Fibroblast of skin of right quadriceps (primary cell): ENCODE data around the gene KCTD13.
"Not testable (repeated sequence)": the region's sequence is repeated elsewhere in the genome, so short reads cannot be mapped to it uniquely, and the experiment has no call there.

Experiments used
- DNase-seq: peaks from one replicate; pipeline ENCODE4 v3.0.0-alpha.2; 2013

KCTD13 gene

DNA sequence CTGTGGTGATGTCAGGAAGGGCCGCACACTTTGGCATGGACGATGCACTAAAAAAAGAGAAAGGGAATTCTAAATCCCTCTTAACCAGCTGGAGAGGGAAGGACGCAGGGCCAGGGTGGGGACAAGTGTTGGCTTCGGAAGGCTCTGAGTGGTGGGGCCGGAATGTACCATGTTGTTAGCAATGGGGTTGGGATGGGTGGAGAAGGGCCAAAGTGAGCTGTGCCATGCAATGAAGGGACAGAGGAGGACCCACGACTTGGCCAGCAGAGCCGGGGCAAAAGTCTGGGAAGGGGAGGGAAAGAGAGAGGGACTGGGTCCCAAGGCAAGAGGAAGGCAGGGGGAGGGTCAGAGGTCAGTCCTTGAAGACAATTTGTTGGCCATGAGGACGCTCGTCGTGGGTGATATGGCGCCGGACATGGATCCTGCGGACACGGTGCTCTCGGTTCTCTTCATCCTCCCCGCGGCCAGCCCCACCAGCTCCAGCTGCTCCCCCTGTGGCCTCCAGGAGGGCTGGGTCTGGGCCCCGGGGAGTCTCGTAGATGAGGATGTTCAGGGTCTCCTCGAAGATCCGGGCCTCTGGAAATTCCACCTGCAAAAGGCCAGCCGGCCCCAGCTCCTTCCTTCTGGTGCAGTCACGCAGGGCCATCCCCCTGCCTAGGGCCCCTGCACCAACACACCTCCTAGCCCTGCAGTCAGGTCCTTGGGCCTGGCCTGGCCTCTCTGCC is 19.3 kb downstream of the KCTD13 start:
- DNase-seq = no peak

DNA sequence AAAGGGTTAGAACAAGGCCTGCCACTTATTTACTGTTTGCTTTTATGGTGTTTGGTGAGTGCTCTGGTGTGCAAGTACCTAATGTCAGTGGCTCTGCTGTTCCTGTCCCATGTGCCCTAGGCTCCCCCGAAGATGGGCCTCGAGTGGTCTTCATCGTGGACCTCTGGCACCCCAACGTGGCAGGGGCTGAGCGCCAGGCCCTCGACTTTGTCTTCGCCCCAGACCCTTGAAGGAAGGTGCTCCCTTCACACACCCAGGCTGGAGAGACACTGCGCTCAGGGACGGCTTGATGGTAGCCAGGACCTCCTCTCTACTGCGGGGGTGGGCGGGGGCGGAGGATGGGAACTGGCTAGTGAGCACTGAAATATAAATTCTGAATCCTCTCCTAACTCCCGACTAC is 20.4 kb downstream of the KCTD13 start:
- DNase-seq = no peak

DNA sequence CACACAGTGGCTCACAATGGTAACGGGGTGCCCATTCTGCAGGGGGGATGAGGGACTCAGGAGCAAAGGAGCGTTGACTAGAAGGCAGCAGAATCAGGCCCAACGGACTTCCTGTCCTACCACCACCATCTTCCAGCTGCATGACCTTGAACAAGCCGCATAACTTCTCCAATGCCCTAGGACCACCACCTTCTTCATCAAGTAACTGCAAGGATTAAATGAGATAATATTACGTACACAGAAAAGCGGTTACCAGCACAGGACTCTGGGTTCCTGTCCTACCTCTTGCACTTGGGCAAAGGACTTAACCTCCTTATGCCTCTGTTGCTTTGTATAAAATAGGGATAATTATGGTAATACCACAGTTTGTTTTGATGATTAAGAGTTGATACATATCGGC is 21.1 kb downstream of the KCTD13 start:
- no peak for DNase-seq

DNA sequence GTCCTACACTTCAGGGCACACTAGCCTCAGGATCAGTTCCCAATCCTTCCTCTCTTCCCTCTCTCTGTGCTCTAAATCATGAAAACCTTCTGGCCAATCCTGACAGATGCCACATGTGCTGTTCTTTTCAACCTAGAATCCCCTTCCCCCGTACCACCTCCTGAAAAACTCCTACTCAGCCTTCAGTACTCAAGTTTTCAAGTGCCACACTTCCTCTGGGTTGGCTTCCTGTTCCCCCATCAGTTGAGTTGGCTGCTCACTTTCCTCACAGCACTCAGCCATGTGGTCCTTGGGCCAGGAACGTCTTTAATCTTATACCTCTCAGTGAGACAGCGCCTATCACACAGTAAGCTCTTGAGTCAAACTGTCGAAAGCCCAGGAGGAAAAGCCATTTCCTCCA is 22.4 kb downstream of the KCTD13 start:
- no peak for DNase-seq

DNA sequence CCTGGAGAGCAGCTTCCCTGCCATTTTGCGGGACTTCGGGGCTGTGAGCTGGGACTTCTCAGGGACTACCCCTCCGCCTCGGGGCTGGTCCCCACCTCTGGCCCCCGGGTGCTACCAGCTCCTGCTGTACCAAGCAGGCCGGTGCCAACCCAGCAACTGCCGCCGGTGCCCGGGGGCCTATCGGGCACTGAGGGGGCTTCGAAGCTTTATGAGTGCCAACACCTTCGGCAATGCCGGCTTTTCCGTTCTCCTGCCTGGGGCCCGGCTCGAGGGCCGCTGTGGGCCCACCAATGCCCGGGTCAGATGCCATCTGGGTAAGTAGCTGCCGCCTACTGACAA is 24.4 kb downstream of the KCTD13 start:
- DNase-seq = no peak

DNA sequence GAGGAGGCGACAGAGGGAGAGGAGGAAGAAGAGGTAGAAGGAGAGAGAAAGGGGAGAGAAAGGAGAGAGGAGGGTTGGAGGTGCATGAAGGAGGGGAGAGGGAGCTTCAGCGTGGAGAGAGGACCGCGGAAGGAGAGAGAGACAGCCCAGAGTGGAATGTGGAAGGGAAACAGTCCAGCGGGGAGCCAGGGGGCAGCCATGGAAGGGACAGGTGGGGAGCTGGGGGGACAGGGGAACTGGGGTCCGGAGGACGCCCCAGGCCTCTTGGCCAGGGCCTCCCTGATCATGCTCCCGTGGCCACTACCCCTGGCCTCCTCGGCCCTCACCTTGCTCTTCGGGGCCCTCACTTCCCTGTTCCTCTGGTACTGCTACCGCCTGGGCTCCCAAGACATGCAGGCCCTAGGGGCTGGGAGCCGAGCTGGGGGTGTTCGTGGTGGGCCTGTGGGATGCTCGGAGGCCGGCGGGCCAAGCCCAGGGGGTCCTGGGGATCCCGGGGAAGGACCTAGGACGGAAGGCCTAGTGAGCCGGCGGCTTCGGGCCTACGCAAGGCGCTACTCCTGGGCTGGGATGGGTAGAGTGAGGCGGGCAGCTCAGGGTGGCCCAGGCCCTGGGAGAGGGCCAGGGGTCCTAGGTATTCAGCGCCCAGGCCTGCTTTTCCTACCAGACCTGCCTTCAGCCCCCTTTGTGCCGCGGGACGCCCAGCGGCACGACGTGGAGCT is 25.0 kb downstream of the KCTD13 start:
- DNase-seq = no peak

DNA sequence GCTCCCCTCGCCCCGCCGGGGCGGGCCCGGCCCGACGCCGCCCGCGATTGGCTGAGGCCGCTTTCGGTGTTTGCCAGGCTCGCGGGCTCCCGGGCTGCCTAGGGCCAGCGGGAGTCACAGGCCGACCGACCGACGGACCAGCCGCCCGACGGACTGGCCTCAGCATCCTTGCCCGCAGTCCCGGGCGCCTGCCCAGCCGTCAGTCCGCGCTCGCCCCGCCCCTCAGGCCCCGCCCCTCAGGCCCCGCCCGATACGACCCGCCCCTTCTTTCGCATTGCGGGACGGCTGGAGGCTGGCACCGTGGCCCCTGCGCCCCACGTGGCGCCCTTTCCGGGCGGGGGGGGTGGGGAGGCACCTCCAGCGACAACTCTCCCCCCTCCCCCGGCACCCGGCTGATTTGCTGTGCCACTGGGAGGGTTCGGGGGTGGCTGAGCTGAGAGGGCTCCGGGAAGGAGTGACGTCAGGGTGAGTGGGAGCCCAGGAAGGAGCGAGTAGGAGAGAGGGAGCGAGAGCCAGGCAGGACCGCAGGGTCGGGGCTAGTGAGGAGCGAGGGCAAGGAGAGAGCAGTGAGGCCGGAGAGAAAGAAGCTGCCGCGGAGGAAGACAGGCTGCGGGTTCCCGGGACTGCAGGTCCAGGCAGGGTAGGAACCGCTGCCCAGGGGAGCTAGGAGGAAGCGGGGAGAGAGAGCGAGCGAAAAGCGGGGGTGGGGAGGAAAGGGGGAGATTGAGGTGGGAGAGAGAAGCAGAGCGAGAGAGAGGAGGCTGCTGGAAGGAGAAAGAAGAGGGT is 25.7 kb downstream of the KCTD13 start, which contains the start of gene ASPHD1:
Gene ASPHD1 (plus strand): TSS at position 387 of the 786 bp plus-strand sequence. CDS start 484 bp downstream, outside the sequence.
- DNase-seq = peak; percentile 78

DNA sequence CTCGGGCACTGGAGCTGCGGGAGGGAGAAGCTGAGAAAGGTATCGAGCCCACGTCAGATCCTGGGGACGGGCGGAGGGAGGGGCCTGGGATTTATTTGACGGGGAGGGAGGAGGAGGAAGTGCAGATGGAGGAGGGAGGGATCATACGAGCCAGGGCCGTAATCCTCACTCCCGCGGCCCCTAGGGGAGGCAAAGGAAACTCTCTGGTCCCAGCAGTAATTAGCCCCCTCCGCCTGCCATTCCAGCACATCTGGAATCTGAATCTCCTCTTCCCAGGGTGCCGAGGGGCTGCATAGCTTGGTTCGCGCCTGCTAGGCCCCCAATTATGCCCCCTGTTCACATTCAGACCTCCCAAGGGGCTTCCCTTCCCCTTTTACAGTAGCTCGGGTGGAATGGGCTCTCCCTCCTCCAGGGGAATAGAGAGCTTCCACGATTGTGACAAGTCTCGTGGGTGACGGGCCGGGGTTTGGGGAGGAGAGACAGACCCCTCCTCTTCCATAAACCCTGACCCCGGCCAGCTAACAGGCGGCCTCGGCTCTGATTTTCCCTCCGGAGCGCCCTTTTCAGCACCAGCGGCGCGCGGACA is 26.4 kb downstream of the KCTD13 start, which contains the start of gene SEZ6L2:
Gene SEZ6L2 (minus strand): TSS at position 35 of the 586 bp plus-strand sequence. CDS start 531 bp downstream, outside the sequence.
- DNase-seq = peak; percentile 85

DNA sequence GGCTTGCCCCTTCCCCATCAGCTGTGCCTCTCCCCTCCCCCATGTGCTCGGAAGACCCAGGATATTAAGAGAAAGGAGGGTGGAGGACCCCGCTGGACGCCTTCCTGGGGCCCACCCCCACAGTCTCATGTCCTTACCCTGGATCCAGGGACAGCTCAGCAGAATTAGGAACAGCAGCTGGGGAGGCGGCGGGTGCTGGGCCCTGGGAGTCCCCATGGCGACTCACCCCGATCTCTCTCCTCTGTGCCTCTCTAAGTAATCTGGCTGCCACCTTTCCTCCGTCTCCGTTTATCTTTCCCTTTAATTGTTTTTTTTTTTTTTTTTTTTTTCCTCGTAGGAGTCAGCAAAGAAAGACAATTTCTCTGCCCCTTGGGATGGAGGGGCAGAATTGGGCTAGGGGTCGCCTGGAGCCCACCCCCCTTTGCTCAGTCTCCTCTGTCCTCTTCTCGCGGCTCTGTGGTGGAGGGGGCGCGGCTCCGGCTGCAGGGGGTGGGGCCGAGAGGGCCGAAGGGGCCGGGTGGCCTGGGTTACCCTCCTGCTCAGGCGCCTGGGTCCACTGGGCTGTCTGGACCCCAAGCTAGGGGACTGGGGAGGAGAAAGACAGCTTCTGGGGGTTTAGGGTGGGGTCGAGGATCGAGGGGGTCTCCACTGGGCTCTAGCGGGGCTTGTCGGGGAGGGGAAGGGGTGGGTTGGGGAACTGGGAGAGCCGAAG is 27.1 kb downstream of the KCTD13 start:
- DNase-seq = peak; percentile 10

DNA sequence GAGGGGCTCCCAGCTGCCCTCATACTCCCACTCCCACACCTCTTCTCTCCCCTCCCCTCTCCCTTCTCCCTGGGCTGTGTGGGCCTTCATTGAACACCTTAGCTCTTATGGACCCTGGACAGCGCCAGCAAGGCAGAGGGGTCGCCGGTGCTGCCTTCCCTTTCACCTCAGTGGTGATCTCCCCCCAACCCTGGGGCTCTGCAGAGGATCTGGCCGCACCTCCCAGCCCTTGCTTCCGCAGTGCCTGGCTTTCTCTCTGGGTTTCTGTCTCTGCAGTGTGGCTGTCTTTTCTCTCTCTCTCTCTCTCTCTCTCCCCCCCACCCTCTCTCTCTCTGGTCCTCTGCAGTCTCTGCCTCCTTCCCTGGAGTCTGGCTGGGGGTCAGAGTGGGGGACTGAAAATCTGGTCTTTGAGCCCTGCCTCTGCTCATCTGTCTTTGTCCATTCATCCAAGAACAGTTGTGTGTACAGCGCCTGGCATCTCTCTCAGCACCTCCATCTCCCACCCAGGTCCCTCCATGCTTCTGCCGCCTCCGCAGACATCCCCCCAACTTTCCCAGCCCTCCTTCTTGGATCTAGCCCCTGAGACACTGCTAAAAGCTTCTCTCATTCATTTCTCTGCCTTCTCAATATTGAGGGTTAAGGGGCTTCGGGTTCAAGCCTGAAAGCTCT is 27.8 kb downstream of the KCTD13 start:
- no peak for DNase-seq

DNA sequence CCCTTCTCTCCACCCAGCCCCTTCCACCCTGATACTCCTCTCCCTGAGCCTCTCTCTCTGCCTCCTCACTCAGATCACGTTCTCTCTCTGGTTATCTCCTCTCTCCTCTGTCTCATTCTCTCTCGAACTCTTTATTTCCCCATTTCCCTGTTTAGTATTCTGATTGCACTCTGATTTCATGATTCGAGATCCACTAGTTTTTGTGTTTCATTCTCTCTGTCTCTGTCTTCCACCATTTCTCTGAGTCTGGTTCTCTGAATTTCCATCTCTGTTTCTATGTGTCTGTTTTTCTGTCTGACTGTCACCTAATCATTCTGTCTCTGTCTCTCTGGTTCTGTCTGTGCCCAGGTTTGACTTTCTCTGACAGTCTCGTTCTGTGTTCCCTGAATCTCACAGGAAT is 28.7 kb downstream of the KCTD13 start:
- DNase-seq = no peak

DNA sequence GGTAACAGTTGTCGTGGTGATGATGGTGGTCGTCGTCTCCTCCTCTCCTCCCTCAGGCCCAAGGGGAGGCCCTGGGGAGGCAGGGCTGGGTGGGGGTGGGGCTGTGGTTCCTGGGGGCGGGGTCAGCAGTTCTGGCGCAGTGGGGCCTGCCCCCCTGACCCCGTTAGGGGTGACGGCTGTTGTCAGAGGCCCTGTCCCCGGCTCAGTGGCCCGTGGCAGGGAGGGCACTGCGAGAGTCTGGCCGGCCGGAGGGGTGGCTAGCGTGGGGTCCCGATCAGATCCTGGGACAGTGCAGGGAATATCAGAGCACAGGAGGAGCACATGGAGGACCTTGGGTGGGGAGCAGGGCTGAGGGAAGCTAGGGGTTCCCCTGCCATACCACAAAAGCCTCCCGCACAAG is 29.2 kb downstream of the KCTD13 start:
- DNase-seq = no peak

DNA sequence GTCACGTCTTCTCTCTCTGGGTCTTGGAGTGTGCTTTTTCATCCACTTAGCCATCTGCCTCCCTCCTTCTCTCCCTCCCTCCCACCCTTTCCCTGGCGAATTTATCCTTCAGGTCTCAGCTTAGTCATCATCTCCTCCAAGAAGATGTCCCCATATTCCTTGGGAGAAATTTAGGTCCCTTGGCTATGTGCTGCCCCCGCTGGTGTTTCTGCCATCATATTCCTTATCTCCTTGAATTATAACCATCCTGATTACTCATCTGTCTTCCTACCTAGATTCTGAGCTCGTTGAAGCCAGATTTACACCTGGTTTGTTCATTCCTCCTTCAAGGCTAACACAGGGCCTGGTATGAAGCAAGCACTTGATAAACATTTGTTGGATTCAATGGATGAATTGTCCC is 31.7 kb downstream of the KCTD13 start:
- no peak for DNase-seq

DNA sequence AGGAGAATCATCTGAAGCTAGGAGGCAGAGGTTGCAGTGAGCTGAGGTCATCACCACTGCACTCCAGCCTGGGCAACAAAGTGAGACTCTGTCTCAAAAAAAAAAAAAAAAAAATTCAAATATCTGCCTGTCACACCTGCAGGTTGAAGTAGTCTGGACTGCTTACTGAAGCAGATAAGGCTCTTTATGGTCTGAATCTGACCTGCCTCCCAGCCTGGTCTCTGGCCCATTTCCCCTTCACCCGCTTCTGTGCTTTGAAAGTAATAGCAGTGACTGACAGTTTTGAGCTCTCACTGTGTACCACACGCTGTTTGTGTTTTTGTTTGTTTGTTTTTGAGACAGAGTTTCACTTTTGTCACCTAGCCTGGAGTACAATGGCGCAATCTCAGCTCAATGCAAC is 32.5 kb downstream of the KCTD13 start:
- no peak for DNase-seq

DNA sequence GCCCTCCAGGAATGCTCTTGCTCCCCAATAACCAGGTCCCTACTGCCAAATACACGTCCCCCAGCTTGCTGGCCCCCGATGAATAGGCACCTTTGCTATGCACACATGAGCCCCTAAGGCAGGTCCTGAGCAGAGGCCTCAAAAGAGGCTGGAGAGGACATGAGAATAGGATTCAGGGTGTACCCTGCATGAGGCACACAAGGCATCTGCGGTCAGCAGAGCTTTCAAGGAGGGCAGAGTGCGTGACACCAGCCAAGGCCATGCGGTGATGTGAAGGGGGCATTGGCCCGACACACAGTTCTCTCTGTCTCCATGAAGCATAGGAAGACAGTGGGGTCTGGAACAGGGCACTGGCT is 33.6 kb downstream of the KCTD13 start:
- DNase-seq = no peak

DNA sequence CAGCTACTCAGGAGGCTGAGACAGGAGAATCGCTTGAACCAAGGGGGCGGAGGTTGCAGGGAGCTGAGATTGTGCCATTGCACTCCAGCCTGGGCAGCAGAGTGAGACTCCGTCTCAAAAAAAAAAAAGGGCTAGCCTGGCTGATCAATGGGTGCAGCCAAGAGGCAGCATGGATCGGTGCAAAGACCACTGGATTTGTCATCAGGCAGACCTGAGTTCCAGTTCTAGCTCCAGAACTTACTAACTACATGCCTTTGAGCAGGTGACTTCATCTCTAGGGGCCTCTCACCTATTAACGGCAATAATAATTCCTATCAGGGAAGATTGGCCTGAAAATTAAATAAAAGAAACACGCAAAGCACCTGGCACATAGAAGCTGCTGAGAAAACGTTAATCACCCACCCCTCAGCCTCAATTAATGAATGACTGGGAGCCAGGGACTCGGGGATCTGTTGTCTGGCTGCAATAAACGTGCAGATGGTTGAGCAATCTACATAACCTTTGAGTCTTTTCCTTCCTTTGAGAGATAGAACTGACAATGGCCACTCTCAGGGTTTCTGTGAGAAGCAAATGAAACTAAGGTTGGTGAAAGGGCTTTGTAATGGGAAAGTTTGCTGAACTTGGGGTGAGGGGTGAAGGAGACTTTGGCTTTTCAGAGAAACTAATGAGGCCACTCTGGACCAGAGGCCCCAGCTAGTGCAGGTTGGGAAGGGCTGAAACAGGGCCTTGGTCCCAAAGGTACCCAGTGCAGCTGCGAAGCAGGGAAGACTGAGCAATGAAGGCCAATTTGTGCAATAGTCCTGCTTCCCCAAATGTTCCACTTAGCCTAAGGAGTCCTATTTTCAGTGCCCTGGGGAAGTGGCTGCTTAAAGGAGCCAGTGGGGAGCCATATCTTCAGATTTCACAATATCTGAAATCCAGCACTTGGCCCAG is 34.2 kb downstream of the KCTD13 start:
- DNase-seq = no peak

DNA sequence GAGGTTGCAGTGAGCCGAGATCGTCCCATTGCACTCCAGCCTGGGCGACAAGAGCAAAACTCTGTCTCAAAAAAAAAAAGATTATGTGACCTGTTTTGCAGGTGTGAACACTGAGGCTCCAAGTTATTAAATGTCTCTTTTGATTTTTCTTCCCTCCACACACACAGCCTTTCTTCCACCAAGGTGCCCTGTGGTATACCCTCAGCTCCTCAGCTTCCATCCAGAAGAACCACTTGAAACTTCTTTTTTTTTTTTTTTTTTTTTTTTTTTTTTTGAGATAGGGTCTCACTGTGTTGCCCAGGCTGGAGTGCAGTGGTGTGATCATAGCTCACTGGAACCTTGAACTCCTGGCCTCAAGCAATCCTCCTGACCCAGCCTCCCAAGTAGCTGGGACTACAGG is 36.7 kb downstream of the KCTD13 start:
- DNase-seq = not testable (repeated sequence)

DNA sequence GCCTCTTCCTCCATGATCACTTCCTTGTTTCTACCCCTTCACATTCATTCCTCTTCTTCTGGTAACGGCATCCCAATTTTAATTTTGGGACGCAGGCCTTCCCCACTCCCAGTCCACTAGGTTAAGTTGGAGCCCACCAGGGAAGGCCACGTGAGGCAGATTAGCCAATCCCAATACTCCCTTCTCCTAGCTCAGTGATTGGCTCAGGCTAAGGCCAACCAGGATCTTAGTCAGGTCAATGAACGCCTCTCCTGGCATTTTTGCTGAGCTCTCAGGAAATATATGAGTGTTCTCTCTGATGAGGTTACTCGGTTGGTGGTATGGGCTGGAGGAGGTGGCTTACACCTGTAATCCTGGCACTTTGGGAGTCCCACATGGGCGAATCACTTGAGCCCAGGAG is 42.0 kb downstream of the KCTD13 start:
- no peak for DNase-seq

DNA sequence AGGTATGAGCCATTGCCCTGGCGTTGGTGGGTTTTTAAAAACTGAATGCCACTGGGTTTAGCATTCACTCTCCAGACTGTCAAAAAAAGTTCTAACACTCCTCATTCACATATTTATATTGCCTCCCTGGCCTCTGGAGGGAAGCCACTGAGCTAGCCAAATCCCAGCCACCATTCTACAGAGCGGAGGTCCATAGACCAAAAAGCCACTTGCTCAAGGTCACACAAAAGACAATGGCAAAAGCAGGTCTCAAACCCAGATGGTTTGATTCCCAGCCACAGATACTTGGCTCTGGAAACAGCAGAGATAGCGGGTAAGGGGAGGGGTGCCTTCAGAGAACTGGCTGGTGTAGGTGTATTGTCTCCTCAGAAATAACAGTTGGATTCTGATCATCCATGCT is 45.0 kb downstream of the KCTD13 start:
- no peak for DNase-seq

DNA sequence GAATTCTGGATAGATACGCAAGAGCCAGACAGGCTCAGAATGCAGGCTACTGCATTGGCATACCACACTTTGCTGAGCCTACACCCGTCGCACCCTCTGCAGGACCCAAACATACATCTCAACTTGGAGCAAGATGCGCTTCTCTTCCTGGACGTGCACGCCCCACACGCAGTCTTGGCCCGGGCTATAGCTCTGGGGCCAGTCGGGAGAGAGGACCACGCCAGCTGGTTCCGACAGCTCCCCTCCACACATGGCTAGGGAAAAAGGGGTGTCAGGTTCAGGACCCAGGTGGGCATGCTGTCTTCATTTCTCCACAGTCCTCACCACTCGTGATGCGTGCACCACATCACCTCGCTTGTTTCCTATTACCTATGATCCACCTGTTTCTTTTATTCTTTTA is 47.9 kb downstream of the KCTD13 start:
- no peak for DNase-seq
